SK-N-SH (cell line): ENCODE results near the gene OR4K1.

Experiments used
- CHD2 ChIP-seq: fragments of 150-350 bp; IDR thresholded peaks from 2 replicates; pipeline ENCODE4 v1.6.1; 2018; ENCODE audit warnings: low read length; ENCODE audit not compliant: partially characterized antibody
- CTCF ChIP-seq: fragments of 200-600 bp; sonication (generic); IDR thresholded peaks from 2 replicates; pipeline ENCODE4 v1.6.1; 2017; ENCODE audit warnings: antibody characterized with exemption, mild to moderate bottlenecking, moderate library complexity
- EZH2phosphoT487 ChIP-seq: fragments of 200-600 bp; sonication (generic); IDR thresholded peaks from 2 replicates; pipeline ENCODE4 v1.6.1; 2017; ENCODE audit warnings: low read depth, mixed run types, mild to moderate bottlenecking, antibody characterized with exemption, moderate library complexity, borderline replicate concordance
- FOSL2 ChIP-seq: IDR thresholded peaks from 2 replicates; pipeline ENCODE4 v1.4.0; 2012; ENCODE audit warnings: low read depth, mild to moderate bottlenecking, moderate library complexity, borderline replicate concordance
- POLR2AphosphoS5 ChIP-seq: IDR thresholded peaks from 2 replicates; pipeline ENCODE4 v1.6.1; 2012; ENCODE audit warnings: low read depth, low read length
- SIN3A ChIP-seq: IDR thresholded peaks from 2 replicates; pipeline ENCODE4 v1.6.1; 2012; ENCODE audit warnings: low read depth, mild to moderate bottlenecking, low read length, moderate library complexity, borderline replicate concordance
- TAF1 ChIP-seq: IDR thresholded peaks from 2 replicates; pipeline ENCODE4 v1.6.1; 2012; ENCODE audit warnings: low read depth, mild to moderate bottlenecking, low read length, moderate library complexity, borderline replicate concordance
- ZBTB33 ChIP-seq: IDR thresholded peaks from 2 replicates; pipeline ENCODE4 v1.4.0; 2012; ENCODE audit warnings: low read depth, borderline replicate concordance
- TF ChIP-seq, protein P1 (sequence below): IDR thresholded peaks from 2 replicates; pipeline ENCODE4 v1.6.1; 2012; ENCODE audit warnings: mild to moderate bottlenecking, low read depth, low read length, moderate library complexity
- TF ChIP-seq, protein P2 (sequence below): IDR thresholded peaks from 2 replicates; pipeline ENCODE4; 2012
- TF ChIP-seq, protein P3 (sequence below): IDR thresholded peaks from 2 replicates; pipeline ENCODE4 v1.4.0; 2012; ENCODE audit warnings: low read depth, borderline replicate concordance

GRCh38 chr14:19902409-19902808 is 28.3 kb upstream of the OR4K1 start:
- no peak for TF ChIP-seq SIN3A
- no peak for TF ChIP-seq POLR2AphosphoS5
- TF ChIP-seq CTCF, result no peak
- TF ChIP-seq TAF1, result no peak
- TF ChIP-seq, protein P1, sequence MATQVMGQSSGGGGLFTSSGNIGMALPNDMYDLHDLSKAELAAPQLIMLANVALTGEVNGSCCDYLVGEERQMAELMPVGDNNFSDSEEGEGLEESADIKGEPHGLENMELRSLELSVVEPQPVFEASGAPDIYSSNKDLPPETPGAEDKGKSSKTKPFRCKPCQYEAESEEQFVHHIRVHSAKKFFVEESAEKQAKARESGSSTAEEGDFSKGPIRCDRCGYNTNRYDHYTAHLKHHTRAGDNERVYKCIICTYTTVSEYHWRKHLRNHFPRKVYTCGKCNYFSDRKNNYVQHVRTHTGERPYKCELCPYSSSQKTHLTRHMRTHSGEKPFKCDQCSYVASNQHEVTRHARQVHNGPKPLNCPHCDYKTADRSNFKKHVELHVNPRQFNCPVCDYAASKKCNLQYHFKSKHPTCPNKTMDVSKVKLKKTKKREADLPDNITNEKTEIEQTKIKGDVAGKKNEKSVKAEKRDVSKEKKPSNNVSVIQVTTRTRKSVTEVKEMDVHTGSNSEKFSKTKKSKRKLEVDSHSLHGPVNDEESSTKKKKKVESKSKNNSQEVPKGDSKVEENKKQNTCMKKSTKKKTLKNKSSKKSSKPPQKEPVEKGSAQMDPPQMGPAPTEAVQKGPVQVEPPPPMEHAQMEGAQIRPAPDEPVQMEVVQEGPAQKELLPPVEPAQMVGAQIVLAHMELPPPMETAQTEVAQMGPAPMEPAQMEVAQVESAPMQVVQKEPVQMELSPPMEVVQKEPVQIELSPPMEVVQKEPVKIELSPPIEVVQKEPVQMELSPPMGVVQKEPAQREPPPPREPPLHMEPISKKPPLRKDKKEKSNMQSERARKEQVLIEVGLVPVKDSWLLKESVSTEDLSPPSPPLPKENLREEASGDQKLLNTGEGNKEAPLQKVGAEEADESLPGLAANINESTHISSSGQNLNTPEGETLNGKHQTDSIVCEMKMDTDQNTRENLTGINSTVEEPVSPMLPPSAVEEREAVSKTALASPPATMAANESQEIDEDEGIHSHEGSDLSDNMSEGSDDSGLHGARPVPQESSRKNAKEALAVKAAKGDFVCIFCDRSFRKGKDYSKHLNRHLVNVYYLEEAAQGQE, result no peak
- TF ChIP-seq, protein P2, sequence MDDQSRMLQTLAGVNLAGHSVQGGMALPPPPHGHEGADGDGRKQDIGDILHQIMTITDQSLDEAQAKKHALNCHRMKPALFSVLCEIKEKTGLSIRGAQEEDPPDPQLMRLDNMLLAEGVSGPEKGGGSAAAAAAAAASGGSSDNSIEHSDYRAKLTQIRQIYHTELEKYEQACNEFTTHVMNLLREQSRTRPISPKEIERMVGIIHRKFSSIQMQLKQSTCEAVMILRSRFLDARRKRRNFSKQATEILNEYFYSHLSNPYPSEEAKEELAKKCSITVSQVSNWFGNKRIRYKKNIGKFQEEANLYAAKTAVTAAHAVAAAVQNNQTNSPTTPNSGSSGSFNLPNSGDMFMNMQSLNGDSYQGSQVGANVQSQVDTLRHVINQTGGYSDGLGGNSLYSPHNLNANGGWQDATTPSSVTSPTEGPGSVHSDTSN, result no peak
- no peak for TF ChIP-seq FOSL2
- no peak for TF ChIP-seq EZH2phosphoT487
- no peak for TF ChIP-seq ZBTB33
- TF ChIP-seq, protein P3, sequence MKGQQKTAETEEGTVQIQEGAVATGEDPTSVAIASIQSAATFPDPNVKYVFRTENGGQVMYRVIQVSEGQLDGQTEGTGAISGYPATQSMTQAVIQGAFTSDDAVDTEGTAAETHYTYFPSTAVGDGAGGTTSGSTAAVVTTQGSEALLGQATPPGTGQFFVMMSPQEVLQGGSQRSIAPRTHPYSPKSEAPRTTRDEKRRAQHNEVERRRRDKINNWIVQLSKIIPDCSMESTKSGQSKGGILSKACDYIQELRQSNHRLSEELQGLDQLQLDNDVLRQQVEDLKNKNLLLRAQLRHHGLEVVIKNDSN, result no peak
- TF ChIP-seq CHD2, result no peak
